Measurements from ENCODE around the gene HNRNPH2. TPM values are rescaled to one million over a fixed set of nuclear protein-coding genes. Genes with fewer than 3 reads are reported as not detected.

The HNRNPH2 gene, protein sequence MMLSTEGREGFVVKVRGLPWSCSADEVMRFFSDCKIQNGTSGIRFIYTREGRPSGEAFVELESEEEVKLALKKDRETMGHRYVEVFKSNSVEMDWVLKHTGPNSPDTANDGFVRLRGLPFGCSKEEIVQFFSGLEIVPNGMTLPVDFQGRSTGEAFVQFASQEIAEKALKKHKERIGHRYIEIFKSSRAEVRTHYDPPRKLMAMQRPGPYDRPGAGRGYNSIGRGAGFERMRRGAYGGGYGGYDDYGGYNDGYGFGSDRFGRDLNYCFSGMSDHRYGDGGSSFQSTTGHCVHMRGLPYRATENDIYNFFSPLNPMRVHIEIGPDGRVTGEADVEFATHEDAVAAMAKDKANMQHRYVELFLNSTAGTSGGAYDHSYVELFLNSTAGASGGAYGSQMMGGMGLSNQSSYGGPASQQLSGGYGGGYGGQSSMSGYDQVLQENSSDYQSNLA
- total RNA-seq = 99.3 and 123 TPM in 2 replicates

DNA sequence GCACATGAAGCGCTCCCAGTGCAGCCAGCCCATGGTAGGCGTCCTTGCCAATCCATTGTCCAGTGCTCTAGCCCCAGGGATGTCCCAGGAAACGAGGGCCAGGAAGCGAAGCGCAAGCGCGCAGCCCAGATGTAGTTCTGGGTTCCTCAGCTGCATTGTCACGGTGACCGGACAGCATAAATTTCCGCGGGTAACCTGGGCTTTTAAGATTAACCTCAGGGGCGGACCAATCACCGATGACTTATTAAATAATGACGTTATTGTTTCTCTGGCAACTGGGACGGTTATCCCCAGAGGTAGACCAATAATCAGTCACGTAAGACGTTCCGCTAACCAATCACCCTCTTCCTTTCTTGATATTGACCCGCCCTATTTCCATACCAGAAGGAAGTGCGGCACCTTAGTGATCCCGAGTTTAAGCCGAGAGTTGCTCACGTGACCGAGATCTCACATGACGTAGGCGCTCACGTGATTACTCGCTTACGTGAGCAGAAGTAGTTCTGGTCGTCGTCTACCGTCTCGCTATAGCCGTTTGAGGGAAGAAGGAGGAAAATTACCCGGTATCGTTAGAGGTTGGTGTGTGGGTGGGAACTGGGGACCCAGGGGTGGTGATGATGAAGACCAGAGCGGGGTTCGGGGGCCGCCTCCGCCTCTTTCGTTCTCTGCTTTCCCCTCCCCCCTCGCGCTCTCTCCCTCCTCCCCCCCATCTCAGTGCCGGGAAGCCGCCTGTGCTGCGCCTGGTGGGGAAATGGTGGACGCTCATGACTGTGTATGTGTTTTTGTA is at the start of gene HNRNPH2, which contains the start of gene GLA:
TSS of gene HNRNPH2 (plus strand) at position 475 of the 784 bp plus-strand sequence. CDS start 3,767 bp downstream, outside the sequence.
TSS of gene GLA (minus strand) at position 178 of the 784 bp plus-strand sequence. CDS start at position 156, 22 bp downstream.
- DNase-seq (ENCODE audit: low read depth) = peak; percentile 99

DNA sequence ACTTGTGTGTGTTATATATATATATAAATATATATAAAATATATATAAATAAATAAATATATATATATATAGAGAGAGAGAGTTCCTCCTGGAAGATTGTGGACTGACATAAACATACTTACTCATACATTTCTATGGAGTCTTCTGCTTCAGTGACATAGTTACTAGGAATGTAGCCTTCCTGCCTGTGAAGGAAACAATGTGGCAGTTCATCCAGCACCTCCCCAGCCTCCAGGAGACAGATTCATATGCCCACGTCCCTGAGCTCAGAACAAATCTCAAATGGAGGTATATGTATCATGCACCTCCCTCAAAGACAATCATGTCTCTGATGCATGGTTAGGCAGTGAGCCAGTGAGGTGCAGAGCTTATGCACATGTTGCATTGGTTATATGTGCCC is 48.1 kb upstream of the HNRNPH2 start:
- DNase-seq (ENCODE audit: low read depth) = no peak

DNA sequence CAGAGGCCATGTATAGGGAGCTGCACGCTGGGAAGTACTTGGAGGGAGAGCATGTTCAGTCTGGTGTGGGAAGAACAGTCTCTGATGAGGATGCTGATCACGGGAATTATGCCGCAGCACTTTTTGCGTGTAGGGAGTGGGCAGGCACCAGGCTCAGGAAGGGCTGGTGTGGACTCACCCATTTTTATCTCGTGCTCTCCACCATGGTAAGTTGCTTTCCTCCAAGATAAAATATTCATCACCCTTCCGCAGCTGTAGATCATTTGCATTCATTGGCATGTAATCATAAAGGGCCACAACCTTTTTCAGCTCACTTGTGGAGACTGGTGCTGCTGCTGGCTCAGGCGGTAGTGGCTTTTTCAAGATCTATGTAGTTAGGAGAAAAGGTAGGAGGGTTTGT is 47.6 kb upstream of the HNRNPH2 start:
- DNase-seq (ENCODE audit: low read depth) = no peak

DNA sequence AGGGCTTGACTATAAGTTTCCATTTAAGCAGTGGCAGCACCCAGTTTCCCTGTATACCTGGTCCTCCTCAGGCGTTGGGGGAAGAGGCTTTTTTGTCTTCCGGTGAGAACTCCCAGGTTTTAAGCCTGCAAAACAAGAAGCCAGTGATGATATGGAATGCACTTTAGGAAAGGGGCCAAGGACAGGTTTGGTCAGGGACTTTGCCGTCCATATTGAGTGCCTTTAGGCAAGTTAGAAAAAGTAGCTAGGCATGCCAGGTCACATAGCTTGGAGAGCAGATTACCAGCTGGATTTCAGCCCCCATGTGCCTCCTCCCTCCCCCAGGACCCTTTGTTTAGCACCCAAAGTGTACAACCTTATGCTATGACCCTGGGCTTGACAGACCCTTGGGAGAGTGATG is 45.9 kb upstream of the HNRNPH2 start:
- DNase-seq (ENCODE audit: low read depth) = no peak

DNA sequence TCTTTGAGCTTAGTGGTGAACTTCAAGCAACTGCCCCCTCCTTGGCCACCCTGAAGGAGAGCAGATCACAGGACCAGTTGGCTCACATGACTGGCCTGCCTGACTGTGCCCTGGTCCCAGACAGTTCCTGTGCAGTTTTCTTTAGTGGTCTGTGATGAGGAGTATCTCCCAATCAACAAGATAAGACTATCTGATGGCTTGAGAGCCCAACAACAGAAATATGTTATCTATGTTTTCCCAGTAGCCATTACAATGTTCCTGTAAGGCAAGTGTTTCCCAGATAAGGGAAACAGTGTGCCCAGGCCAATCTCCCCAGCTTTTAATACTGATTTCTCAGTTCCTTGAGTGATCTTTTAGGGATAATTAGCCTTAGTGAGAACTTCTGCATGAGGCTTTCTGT is 45.3 kb upstream of the HNRNPH2 start:
- no peak for DNase-seq (ENCODE audit: low read depth)

DNA sequence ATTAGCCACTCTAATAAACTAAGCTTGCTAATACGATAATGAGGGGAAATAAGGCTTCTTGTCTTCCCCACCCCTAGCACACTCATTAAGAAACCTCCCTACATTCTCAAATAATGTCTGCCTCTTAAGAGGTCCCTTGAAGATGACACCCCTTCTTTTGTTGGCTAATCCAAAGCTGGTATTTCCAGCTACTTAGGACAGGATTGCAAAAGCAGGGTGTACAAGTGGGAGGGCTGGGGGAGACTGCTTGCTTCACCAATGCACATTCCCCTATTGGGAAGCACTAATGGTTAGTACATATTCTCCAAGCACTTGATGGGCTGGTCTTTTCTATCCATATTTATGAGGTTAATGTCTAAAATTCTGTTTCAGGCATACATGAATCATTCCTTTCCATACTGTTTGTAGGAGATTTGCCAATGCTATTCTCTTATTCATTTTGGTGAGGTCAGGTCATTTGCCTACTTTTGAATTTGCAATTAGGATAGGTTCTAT is 42.7 kb upstream of the HNRNPH2 start:
- DNase-seq (ENCODE audit: low read depth) = no peak

DNA sequence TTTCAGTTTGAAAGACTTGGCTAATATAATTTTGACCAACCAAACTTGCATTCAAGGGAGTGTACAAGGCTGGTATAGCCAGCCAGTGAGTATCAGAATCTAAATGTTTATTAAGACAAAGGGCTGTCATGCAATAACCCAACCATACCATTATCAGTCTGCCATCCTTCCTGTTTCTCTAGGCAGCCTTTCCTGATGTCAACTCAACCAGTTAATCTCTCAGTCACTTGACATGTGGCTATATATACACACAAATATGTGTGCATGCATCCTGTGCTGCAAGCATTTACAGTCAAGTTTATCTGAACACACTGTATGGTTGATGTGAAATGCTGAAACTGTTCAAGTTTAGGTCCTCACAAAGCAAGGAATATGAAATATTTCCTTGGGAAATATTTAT is 39.2 kb upstream of the HNRNPH2 start:
- DNase-seq (ENCODE audit: low read depth) = no peak

DNA sequence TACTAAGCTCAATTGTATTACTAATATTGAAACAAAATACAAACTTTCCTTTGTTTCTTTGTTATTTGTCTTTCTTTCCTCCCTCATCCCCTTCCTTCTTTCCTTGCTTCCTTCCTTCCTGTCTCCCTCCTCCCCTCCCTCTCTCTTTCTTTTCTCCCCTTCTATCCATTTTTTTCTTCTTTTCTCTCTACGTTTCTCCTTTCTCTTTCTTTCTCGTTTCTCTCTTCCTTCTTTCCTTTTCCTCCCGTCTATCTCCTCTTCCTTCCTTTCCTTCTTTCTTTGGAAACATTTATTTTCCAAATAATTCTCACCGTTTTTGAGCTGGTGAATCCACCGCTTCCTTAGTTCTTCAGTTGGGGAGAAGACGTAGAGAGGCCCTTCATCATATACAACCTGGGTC is 38.3 kb upstream of the HNRNPH2 start:
- DNase-seq (ENCODE audit: low read depth) = no peak

DNA sequence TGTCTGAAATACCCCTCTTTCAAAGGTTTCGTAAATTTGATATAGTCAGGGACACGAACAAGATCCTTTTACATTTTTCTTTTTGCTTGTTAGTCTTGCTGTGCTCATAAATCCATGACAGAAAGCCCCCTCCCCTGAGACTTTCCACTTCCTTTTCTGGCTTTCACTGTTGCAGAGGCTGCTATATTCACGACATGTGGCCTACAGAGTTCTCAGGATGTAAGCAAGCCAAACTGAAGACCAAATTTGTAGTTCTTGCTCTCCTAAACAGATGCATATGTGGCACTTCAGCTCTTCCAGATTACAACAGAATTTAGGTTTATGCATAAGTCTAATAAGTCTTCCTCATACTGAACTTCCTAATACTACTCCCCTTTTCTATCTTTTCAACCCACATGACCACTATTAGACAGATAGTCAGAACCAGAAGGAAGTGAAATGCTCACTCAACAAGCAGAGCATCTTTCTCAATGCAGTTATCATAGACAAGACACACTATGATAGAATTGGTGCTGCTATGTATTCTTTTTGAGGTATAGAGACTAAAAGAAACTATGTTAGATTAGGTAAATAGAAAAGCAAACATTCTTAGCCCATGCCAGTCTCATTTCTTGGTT is 37.0 kb upstream of the HNRNPH2 start:
- no peak for DNase-seq (ENCODE audit: low read depth)

DNA sequence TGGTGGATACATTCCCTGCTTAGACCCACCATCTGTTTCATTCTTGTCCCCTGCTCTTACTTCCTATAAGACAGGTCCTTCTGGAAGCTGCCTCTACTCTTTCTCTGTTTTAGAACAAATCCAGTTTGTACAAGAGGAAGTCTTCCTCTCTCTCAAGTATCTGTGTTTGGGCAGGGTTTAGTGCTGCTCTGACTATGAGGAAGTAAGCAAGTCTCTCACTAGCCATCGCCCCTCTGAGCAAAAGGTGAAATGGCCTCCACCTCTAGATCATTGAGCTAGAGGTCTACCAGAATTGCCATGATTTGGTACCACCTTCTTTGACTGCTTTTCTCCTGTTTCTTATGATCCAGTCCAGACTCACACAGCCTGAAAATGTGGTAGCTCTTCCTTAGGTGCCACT is 30.5 kb upstream of the HNRNPH2 start:
- no peak for DNase-seq (ENCODE audit: low read depth)

DNA sequence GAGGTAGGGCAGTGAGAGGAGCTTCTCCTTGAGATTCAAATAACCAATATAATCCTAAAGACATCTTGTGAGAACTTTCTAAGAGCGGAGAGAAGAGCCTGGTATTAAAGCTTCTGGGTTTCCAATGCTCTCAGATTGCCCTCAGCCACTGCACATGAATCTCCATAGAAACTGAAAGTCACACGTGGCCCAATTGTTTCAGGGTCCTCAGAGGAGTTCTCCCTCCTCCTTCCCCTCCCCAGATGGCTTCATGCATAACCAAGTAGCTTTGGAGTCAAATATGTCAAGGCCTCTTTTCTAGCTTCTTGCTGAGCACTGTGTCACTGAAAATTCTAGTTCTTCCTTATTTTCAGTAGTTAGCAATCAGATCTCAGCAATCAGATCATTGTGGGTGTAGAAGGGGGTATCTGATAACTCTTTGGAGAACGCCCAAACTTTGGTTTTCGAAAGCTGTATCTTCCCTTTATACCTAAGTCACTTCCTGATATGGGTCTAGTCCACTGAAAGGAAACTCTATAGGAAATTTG is 24.3 kb upstream of the HNRNPH2 start:
- no peak for DNase-seq (ENCODE audit: low read depth)

DNA sequence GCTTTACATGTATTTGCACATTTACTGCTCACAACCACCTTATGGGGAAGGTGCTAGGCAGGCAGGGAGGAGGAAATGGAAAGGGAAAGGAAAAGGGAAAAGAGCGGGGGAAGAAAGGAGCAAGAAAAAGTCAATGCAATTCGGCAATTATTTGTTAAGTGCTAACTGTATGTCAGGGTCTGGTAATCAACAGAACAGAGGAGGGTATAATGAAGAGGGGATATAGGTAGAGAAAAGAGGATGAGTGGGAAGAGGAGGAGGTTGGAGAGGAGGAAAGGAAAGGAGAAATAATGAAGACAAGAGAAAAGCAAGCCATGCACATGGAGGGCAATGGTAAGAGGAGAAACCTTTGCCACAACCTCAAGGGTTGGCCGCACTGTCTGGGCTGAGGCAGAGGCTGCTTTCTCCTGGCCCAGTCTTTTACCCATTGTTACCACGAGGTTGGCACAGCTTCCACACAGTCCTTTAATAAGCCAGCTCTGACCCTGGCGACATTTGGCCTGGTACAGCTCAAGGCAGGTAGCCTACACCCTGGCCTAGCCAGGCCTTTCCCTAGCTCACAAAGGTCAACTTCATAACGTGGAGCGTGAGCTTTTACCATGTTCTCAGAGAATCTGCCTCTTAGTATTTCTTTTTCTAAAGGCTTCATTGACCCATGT is 22.9 kb upstream of the HNRNPH2 start:
- no peak for DNase-seq (ENCODE audit: low read depth)

DNA sequence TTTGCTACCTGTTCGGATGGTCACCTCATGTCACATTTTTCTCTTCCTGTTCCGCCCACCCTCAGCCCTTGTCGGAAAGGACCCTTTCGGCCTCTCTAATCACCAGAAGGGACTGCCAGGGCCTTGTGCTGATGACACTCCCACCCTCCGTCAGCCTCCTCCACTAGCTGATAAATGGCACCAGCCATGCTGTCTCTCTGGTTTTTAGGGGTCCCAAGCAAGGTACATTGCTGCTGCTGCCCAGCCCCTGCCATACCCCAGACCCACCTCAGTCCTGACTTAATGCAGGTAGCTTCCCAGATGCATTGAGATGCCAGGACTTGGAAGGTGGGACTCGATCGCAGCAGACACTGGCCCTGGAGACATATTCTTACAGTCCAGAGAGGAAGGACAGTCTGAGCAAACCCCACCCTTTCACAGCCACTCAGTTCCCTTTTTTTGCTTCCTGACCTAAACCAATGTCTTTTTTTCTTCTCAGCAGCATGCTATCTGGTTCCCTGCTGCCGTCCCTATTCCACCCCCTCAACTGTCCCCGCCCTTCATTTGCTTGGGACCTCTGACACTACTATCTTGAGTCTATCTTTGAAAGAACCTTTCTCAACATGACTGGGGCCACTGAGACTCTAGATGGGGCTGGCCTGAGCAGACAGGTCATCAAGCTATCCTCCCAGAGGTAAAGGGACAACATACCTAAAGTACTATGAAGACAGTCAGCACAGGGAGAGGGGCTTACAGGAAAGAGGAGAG is 22.1 kb upstream of the HNRNPH2 start, which contains the start of gene BTK:
TSS of gene BTK (minus strand) at position 397 of the 747 bp plus-strand sequence. CDS start 10,907 bp downstream, outside the sequence.
- DNase-seq (ENCODE audit: low read depth) = no peak

DNA sequence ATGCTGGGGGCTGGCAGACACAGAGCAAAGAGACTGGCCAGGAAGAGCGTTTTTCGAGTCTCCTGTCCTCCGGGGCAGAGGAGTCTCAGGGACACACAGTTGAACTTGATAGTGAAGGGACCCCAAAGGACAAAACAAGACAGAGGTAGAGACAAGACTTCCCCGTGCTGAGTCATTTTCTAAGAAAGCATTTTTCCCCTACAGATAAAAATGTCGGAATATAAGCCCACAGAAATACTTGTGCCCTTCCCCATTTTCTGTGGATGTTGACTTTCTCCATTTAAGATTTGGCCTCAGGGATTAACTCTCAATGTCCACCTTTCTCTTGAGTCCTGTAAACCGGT is 21.5 kb upstream of the HNRNPH2 start:
- DNase-seq (ENCODE audit: low read depth) = no peak

DNA sequence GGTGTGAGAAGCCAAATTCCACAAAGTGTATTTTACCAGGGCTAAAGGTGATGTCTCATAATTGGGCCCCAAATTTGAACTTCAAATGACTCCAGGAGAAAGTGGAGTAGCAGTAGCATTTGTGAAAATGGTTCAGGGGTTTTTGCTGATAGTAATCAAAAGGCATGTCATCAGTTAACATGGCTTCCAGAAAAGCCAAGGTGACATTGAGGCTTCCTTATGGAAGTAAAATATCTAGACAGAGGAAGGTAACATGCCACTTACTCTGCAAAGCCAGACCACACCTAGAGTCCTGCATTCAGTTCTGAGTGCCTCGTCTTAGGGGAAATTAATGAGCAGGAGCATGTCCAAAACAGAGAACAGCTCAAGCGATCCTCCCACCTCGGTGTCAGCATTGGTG is 19.4 kb upstream of the HNRNPH2 start:
- DNase-seq (ENCODE audit: low read depth) = no peak

DNA sequence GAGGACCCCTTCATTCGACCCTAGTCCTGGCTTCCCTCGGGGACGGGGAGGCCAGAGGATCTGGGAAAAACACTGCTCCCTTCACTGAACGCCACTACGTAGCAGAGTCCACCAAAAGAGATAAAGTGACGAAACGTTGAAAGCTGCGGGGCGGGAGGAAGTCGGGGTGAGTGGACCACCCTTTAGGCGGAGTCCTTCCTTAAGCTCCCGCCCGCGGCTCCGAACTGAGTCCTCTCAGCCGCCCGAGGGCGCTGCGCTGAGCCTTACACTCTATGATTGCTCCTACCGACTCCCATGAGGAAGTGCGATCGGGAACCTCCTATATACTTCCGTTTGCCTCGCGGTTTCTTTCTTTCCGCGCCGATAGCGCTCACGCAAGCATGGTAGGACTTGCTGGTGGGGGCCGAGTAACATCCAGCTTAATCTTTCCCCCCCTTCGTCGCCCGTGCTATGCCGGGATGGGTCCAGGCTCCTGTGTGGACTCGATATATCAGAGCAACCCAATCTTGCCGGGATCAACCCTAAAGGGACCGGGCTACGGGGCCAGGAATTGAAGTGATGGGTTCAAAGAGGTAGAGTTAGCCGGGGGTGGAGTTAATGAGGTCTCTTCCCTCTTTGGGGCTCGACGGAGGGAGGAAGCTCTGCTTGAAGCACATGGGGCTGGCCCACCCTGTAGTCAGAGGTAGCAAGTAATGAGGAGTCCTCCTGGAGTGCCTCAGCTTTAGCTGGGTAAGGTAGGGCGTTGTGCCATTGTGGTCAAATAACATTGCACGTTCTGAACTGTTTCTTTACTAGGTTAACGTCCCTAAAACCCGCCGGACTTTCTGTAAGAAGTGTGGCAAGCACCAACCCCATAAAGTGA is 17.1 kb upstream of the HNRNPH2 start, which contains the start of gene RPL36A:
TSS of gene RPL36A (plus strand) at position 348 of the 862 bp plus-strand sequence. CDS start at position 381, 33 bp downstream.
- peak; percentile 85 for DNase-seq (ENCODE audit: low read depth)

DNA sequence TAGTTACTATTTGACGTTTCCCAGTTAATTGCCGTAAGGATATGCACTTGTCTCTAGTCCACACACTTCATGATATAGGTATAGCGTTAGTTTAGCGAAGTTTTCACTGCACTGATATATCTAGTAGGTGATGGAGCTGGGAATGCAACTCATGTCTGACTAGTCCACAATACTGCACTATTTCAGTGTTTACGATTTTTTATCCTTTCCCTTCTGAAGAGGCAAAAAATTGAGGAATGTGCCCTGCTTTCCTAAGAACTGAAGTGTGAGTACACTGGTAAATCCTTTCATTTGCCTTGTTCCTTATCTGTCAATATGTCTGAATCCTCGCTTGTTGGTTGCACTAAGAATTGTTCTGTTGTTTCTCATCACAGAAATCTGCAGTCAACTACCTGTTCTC is 16.2 kb upstream of the HNRNPH2 start:
- no peak for DNase-seq (ENCODE audit: low read depth)

DNA sequence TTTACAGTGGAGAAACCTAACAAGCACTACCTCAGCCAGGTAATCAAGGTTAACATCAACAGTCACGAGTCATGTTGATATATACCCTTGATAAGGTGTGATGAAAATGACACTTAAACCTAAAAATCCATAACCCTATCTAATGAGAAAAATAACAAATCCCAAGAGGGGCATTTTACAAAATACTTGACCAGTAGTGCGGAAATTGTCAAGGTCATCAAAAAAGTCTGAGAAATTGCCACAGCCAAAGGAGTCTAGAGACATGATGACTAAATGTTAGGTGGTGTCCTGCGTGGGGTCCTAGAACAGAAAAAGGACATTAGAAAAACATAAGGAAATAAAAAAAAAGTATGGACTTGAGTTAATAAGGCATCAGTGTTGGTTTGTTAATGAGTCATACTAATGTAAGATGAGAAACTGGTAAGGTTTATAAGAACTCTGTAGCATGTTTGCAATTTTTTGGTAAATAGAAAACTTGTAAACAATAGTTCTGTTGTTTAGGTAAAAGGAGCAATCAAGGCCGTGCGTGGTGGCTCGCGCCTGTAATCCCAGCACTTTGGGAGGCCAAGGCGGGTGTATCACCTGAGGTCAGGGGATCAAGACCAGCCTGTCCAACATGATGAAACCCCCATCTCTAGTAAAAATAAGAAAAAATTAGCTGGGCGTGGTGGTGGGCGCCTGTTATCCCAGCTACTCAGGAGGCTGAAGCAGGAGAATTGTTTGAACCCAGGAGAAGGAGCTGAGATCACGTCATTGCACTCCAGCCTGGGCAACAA is 14.3 kb upstream of the HNRNPH2 start:
- DNase-seq (ENCODE audit: low read depth) = no peak

DNA sequence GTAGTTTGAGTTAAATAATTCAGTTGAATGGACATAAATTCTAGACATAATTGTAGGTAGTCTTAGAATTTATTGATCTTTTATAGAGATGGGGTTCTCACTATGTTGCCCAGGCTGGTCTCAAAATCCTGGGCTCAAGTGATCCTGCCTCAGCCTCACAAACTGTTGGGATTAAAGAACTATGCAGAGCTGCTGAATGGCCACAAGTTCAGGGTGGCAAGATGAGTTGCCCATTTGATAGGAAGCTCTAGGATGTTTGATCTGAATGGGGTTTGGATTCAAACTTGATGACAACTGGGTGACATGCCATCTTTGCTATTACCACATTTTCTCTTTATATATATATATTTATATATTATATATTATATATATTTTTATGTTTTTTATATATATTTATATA is 13.7 kb upstream of the HNRNPH2 start:
- DNase-seq (ENCODE audit: low read depth) = no peak
